GM18861 (cell line): Measurements from ENCODE around the gene CCN2.

Experiments used
- ATAC-seq: cut with Tn5 transposase; IDR thresholded peaks from one replicate; pipeline ENCODE4 v1.9.1; 2021; ENCODE audit not compliant: unreplicated experiment

The CCN2 gene

GRCh38 chr6:131950767-131951575 is at the start of gene CCN2:
CCN2 (minus strand) TSS chr6:131951372; CDS start chr6:131951172, 200 bp downstream.
- ATAC-seq, result no peak

- ATAC-seq, result no peak
Observed at GRCh38 chr6:132000296-132000695, 49.1 kb upstream of the CCN2 start.

GRCh38 chr6:131999545-132000146 is 48.5 kb upstream of the CCN2 start:
- ATAC-seq, result no peak

- ATAC-seq, result no peak
Observed at GRCh38 chr6:131998255-131998982, 47.2 kb upstream of the CCN2 start.

- no peak for ATAC-seq
Observed at GRCh38 chr6:131997429-131998153, 46.4 kb upstream of the CCN2 start.

GRCh38 chr6:131995917-131996316 is 44.7 kb upstream of the CCN2 start:
- no peak for ATAC-seq

- no peak for ATAC-seq
Observed at GRCh38 chr6:131992557-131992956, 41.4 kb upstream of the CCN2 start.

- ATAC-seq, result no peak
Observed at GRCh38 chr6:131989036-131989435, 37.9 kb upstream of the CCN2 start.

GRCh38 chr6:131982740-131983259 is 31.6 kb upstream of the CCN2 start:
- ATAC-seq, result no peak

- ATAC-seq, result no peak
Observed at GRCh38 chr6:131981624-131981978, 30.4 kb upstream of the CCN2 start.

- no peak for ATAC-seq
Observed at GRCh38 chr6:131980791-131981623, 29.8 kb upstream of the CCN2 start.

- no peak for ATAC-seq
Observed at GRCh38 chr6:131980338-131980790, 29.2 kb upstream of the CCN2 start.

- ATAC-seq, result no peak
Observed at GRCh38 chr6:131979515-131980337, 28.6 kb upstream of the CCN2 start.

- ATAC-seq, result no peak
Observed at GRCh38 chr6:131978522-131978921, 27.4 kb upstream of the CCN2 start.

GRCh38 chr6:131976545-131977061 is 25.4 kb upstream of the CCN2 start:
- no peak for ATAC-seq

- ATAC-seq, result no peak
Observed at GRCh38 chr6:131972741-131973140, 21.6 kb upstream of the CCN2 start.

- no peak for ATAC-seq
Observed at GRCh38 chr6:131970076-131970859, 19.1 kb upstream of the CCN2 start.

- no peak for ATAC-seq
Observed at GRCh38 chr6:131968656-131969055, 17.5 kb upstream of the CCN2 start.
